Right lobe of liver (tissue), 6 donors: Measurements from ENCODE around the gene LSM12. TPM values are rescaled to one million over a fixed set of nuclear protein-coding genes. Genes with fewer than 3 reads are reported as not detected.

Source experiments
- ATAC-seq, 4 donors: fragments of 200-7000 bp; cut with Tn5 transposase; one replicate each; pipeline ENCODE4 v1.9.1; 2020; ENCODE audit warnings: mild to moderate bottlenecking in 4 of 4, moderate library complexity in 4 of 4
- DNase-seq, 3 donors: peaks; one replicate each; pipeline ENCODE4 v3.0.0-alpha.2; 2020
- H3K27ac ChIP-seq, 3 donors: fragments of 200-600 bp; one replicate each; pipeline ENCODE4 v1.8.0; 2022
- H3K27me3 ChIP-seq, 2 donors: fragments of 200-600 bp; one replicate each; pipeline ENCODE4 v1.8.0; 2022
- H3K36me3 ChIP-seq, 4 donors: fragments of 200-600 bp; sonication (generic) in 1 of 4; one replicate each; pipeline versions ENCODE4 v1.5.1 to v1.8.0; 2017 to 2022; ENCODE audit warnings: control low read depth in 1 of 4
- H3K4me1 ChIP-seq, 4 donors: fragments of 200-600 bp; sonication (generic) in 1 of 4; one replicate each; pipeline versions ENCODE4 v1.5.1 to v1.8.0; 2017 to 2022; ENCODE audit warnings: control low read depth in 1 of 4
- H3K4me3 ChIP-seq, 3 donors: fragments of 200-600 bp; one replicate each; pipeline ENCODE4 v1.8.0; 2022
- H3K9me3 ChIP-seq, 4 donors: fragments of 200-600 bp; sonication (generic) in 1 of 4; one replicate each; pipeline versions ENCODE4 v1.5.1 to v1.8.0; 2017 to 2022; ENCODE audit warnings: control low read depth in 1 of 4
- POLR2A ChIP-seq: fragments of 450-650 bp; IDR thresholded peaks from one replicate; pipeline ENCODE4 v1.6.1; 2017; ENCODE audit warnings: antibody characterized with exemption, mild to moderate bottlenecking
- WGBS: methylation state at CpG from one replicate; pipeline ENCODE4 v1.1.6; 2018; ENCODE audit warnings: low coverage, low lambda C conversion rate; ENCODE audit not compliant: insufficient coverage; ENCODE audit errors: missing lambda C conversion rate; 5-methylcytosine and 5-hydroxymethylcytosine counted together
- intact Hi-C, 2 donors: fragments of 100-400 bp; cut with DNase I; formaldehyde crosslinking; loops; one replicate each; pipeline versions ENCODE4 v1.11.2 to v1.14.1; 2022
- total RNA-seq, 6 experiments: library from RNA; depleted of rRNA in 2 of 6; stranded (reverse); fragments of >200 nt in 2 of 6; fragmentation: NEBNext Ultra II Directional in 3 of 6; extraction: Animal tissue kit (Norgen Biotek cat#: 25700) in 3 of 6; gene quantifications; one replicate each; pipeline versions ENCODE4 v1.1.0 to v1.2.4, GENCODE V29; 2016 to 2023
- TF ChIP-seq, protein P1 (sequence below), 4 donors: fragments of 200-600 bp in 3 of 4; fragments of 450-650 bp in 1 of 4; IDR thresholded peaks; one replicate each; pipeline versions ENCODE4 v1.5.1 to v1.8.0; 2016 to 2022; ENCODE audit warnings: antibody characterized with exemption in 4 of 4, mild to moderate bottlenecking in 2 of 4
- donor health status: DM: no; HTN: yes; CAD: no.
- donor health status: DM: no; HTN: no; CAD: no.
- donor health status: DM: no; HTN: no; CAD: no.
- donor health status: DM: no; HTN: yes; CAD: no.
- donor health status: DM: no; HTN: yes; CAD: no.

The LSM12 gene
- total RNA-seq, 6 experiments from 2014 or later, result 24.2 to 30.6 (median 29.4) TPM

DNA sequence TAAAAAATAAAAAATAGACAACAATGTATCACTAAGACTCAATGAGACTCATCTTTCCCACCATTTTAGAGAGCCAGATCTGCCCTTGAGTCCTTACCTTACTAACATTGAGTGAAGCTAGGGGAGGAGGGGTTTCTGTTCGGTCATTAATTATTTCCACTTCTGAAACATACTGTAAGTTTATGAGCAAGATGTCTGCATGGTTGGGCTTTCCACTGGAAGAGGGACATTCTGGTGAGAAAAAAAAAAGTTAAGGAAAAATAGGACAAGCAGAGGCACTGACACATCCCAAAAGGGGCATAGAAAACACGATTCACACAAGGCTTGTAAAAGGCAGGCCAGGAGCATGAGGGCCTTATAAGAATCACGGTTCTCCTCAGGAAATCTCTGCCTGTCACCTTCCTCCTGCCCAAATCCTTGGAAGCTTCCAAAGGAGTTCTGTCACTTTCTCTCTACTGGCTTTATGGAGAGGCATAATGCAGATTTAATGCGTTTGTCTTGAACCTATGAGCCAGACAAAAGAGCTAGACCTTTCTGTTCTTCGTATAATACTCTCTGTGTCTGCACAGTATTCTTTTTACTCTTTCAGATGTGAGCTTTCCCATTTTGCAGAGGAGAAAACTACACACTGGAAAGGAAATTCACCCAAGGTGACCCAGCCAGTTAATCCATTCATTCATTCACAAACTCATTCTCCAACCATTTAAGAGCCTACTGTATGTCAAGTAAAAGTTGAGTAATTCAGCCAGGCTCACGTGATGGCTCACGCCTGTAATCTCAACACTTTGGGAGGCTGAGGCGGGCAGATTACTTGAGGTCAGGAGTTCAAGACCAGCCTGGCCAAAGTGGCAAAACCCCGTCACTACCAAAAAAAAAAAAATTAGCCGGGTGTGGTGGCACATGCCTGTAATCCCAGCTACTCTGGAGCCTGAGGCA, 2.5 kb downstream of the LSM12 start:
- intact Hi-C loops, result no loop called here
- H3K27me3 ChIP-seq, result no peaks in the 10 kb centered on the region

DNA sequence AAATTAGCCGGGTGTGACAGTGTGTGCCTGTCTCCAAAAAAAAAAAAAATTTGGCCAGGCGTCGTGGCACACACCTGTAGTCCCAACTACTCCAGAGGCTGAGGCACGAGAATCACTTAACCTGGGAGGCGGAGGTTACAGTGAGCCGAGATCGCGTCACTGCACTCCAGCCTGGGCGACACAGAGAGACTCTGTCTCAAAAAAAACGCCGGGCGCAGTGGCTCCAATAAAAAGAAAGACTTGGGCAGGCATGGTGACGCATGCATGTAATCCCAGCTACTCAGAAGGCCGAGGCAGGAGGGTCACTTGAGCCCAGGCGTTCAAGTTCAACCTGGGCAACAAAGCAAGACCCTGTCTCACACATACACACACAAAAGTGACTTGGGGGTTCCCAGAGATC, 3.6 kb downstream of the LSM12 start:
- Histone ChIP-seq H3K27ac (no peak overlapping the region), H3K4me3 (no peak overlapping the region), H3K9me3 (no peaks in the 10 kb centered on the region), H3K27me3 (no peaks in the 10 kb centered on the region), H3K36me3 (peaks cover 0 to 43% (median 13%) of the 10 kb centered on the region in 4 donors), H3K4me1 (peaks cover 0 to 16% (median 9%) of the 10 kb centered on the region in 4 donors)
- DNase-seq (no peak), ATAC-seq (no peak)
- TF ChIP-seq POLR2A, result no peak
- TF ChIP-seq, protein P1, sequence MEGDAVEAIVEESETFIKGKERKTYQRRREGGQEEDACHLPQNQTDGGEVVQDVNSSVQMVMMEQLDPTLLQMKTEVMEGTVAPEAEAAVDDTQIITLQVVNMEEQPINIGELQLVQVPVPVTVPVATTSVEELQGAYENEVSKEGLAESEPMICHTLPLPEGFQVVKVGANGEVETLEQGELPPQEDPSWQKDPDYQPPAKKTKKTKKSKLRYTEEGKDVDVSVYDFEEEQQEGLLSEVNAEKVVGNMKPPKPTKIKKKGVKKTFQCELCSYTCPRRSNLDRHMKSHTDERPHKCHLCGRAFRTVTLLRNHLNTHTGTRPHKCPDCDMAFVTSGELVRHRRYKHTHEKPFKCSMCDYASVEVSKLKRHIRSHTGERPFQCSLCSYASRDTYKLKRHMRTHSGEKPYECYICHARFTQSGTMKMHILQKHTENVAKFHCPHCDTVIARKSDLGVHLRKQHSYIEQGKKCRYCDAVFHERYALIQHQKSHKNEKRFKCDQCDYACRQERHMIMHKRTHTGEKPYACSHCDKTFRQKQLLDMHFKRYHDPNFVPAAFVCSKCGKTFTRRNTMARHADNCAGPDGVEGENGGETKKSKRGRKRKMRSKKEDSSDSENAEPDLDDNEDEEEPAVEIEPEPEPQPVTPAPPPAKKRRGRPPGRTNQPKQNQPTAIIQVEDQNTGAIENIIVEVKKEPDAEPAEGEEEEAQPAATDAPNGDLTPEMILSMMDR (IDR thresholded peaks at IDR 0.05), result no peak
- WGBS, result 93% methylated on average over 12 of the region's 15 CpGs
- intact Hi-C loops, result no loop called here

More for the DNA sequence above, 2.5 kb downstream of the LSM12 start:
- Histone ChIP-seq H3K4me3 (no peak overlapping the region), H3K9me3 (no peaks in the 10 kb centered on the region), H3K36me3 (peaks cover 0 to 37% (median 9%) of the 10 kb centered on the region in 4 donors), H3K4me1 (peaks cover 0 to 16% (median 9%) of the 10 kb centered on the region in 4 donors), H3K27ac (no peak overlapping the region)
- ATAC-seq (no peak), DNase-seq (no peak)
- TF ChIP-seq, protein P1 (IDR thresholded peaks at IDR 0.05), result no peak
- no peak for TF ChIP-seq POLR2A
- WGBS, result 73% methylated on average over 10 of the region's 10 CpGs

DNA sequence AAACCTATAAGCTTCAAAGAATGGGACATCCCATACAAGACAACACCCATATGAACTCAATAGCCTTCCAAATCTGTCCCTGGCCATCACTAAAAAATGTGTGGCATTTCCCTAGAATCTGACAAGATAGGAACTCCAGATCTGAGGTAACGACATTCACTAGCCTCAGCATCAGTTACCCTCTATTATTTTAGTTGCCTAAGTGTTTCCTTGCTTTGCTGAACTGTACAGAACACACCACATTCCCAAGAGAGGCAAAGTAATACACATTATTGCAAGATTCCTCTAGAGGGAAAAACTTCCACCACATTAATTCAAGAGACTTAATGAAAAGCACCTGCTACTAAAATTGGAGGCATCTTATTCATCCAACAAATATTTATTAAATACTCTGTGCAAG, 5.0 kb downstream of the LSM12 start:
- Histone ChIP-seq H3K27me3 (no peaks in the 10 kb centered on the region), H3K27ac (no peak overlapping the region), H3K36me3 (peaks cover 0 to 47% (median 16%) of the 10 kb centered on the region in 4 donors), H3K9me3 (no peaks in the 10 kb centered on the region), H3K4me3 (no peak overlapping the region), H3K4me1 (peaks cover 0 to 6% (median 4%) of the 10 kb centered on the region in 4 donors)
- ATAC-seq, result no peak
- WGBS, result 100% methylated on average over 1 of the region's 1 CpG
- no peak for DNase-seq
- intact Hi-C loops, result no loop called here
- TF ChIP-seq, protein P1 (IDR thresholded peaks at IDR 0.05), result no peak
- no peak for TF ChIP-seq POLR2A

DNA sequence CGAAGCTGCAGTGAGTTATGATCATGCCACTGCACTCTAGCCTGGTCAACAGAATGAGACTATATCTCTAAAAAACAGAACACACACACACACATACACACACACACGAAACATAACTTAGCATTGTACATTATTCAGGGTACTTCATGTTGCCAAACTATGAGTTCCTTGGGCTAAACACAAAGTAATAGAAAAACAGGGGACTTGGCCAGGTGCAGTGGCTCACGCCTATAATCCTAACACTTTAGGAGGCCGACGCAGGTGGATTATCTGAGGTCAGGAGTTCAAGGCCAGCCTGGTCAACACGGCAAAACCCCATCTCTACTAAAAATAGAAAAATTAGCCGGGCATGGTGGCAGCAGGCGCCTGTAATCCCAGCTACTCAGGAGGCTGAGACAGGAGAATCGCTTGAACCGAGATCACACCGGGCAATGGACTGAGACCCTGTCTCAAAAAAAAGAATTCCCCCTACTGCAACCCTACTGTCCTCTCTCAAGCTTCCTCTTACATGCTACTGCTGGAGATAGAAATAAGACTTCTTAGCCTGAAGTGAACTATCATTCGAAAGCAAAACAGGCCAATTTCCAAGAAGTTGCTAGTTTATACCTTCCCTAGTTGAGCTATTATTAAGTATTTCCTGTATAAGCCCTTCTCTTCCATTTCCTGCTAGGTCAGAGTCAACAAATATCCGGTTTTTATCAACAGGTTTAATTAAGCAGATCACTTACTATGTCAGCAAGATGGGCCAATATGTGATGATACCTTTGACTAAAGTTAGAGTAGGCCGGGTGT, 7.2 kb downstream of the LSM12 start:
- DNase-seq, result no peak
- Histone ChIP-seq H3K27me3 (no peaks in the 10 kb centered on the region), H3K4me1 (peaks cover 0 to 6% (median 1%) of the 10 kb centered on the region in 4 donors), H3K9me3 (no peaks in the 10 kb centered on the region), H3K4me3 (no peak overlapping the region), H3K27ac (no peak overlapping the region), H3K36me3 (peaks cover 0 to 47% (median 17%) of the 10 kb centered on the region in 4 donors)
- 45% methylated on average over 8 of the region's 14 CpGs for WGBS
- ATAC-seq, result no peak
- intact Hi-C loops, result no loop called here
- TF ChIP-seq, protein P1 (IDR thresholded peaks at IDR 0.05), result no peak
- no peak for TF ChIP-seq POLR2A
